ENCODE results near the gene SMIM1.

The SMIM1 gene

GRCh38 chr1:3738943-3739342 lies 33.6 kb upstream of the SMIM1 start:
- DNase-seq = no peak

GRCh38 chr1:3740042-3740441 lies 32.5 kb upstream of the SMIM1 start:
- DNase-seq = no peak

DNA sequence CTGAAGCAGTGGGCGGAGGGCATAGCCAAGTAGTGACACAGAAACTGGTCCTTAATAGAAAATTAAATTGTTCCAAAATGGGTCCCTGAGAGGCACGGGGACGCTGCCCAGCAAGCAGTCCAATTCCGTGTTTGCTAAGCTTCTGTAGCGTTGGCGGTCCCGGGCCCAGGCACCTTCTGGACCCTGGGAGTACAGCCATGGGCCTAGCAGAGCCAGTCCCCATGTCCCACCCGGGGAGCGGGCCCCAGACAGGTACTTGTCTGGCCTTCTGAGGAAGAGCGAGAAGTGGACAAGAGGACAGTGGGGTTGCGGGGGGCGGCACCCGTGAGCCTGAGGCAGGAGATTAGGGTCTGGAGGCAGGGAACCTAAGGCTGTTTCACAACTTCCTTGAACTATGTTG lies 31.8 kb upstream of the SMIM1 start:
- no peak for DNase-seq

- DNase-seq = no peak
Observed at GRCh38 chr1:3741566-3742438, 30.7 kb upstream of the SMIM1 start.

DNA sequence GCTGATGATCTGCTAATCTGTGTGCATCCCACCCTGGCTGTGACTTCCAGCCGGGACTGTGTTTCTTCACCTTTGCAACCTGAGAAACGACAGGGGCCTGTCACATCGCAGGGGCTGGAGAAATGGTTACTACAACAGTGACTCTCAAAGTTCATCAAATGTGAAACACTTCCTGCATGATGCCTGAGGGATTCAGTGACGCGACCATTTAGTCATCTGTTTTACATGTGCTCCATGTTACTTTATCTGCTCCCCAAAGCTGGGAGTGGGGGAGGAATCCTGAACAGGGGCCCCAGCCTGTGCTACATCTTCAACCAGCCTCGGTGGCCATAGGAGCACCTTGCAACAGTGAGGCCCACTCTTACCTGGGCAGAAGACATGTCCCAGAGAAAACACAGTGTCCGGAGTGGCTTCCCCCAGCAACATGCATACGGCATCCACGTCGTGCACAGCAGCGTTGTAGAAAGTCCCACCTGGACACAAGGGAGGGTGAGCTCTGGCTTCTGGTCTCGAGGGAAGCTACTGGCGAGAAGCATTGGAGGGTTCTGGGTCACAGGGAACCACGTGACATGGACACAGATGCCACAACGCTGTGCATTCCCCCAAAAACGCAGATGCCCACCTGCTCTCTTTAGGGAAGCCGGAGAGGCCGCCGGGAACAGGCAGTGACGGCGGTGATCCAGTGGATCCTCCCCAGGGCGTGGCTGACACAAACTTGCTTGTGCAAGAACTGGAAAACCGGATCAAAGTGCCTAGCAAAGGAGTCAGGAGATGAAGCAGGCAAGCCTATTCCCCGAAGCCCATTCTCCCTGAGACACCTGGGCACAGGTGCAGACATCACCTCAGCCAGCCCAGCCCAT lies 29.9 kb upstream of the SMIM1 start:
- no peak for DNase-seq

DNA sequence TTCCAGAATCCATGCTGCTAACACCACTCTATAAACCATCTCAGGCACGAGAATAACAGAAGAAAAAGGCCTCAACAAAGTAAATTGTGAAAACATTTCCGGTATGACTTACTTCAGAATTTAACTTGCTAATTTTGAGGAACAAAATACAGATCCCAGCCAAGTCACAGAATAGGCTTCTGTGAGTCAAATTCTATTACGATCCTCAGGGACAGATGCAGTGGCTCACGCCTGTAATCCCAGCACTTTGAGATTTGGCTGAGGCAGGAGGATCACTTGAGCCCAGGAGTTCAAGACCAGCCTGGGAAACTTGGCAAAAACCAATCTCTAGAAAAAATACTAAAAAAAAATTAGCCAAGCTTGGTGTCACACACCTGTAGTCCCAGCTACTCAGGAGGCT lies 29.1 kb upstream of the SMIM1 start:
- no peak for DNase-seq

DNA sequence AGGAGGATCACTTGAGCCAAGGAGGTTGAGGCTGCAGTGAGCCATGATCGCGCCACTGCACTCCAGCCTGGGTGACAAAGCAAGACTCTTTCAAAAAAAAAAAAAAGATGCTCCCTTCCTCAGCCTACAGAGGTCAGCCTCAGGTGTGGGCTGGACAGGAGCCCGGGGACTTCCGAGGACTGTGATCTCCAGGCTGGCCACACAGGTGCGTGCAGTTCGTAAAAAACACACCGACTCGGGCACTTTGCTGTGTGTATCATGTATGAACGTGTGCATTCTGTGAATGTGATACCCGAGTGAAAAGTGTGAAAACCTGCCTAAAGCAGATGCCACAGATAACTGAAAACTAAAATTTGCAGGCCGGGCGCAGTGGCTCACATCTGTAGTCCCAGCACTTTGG lies 28.7 kb upstream of the SMIM1 start:
- no peak for DNase-seq

- DNase-seq = no peak
Observed at GRCh38 chr1:3744646-3745045, 27.9 kb upstream of the SMIM1 start.

- DNase-seq = no peak
Observed at GRCh38 chr1:3745071-3745470, 27.5 kb upstream of the SMIM1 start.

- no peak for DNase-seq
Observed at GRCh38 chr1:3745590-3746381, 26.8 kb upstream of the SMIM1 start.

- DNase-seq = no peak
Observed at GRCh38 chr1:3746389-3746829, 26.1 kb upstream of the SMIM1 start.

GRCh38 chr1:3746830-3747521 lies 25.6 kb upstream of the SMIM1 start:
- peak; percentile 31 for DNase-seq

DNA sequence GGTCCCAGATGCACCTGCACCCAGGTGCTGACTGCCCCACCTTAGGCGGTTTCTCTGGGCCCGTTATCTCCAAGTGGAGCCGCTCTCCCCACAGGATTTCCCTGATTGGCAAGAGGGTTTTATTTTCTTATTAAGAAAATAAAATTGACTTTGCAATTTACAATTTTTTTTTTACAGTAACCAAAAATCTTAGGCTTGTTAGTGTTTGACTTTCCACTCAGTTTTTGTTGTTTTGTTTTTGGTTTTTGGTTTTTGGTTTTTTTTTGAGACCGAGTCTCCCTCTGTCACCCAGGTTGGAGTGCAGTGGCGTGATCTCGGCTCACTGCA lies 25.1 kb upstream of the SMIM1 start:
- no peak for DNase-seq

DNA sequence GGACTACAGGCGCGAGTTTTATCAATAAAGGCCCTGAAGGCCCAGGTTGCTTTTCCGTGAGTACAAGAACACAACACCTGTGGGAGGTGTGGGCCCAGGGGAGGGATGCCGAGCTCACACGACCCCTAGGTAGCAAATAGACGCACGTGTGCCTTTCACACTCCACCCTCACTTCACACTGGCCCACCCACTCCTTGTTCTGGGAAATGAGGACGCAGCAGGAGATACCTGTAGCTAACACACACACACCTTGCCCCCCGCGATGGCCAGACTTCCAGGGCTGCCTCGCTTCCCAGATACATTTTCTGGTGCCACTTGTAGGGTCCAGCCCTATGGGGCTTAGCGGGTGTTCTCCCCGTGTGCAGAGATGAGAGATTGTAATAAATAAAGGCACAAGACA lies 24.6 kb upstream of the SMIM1 start:
- DNase-seq = no peak

DNA sequence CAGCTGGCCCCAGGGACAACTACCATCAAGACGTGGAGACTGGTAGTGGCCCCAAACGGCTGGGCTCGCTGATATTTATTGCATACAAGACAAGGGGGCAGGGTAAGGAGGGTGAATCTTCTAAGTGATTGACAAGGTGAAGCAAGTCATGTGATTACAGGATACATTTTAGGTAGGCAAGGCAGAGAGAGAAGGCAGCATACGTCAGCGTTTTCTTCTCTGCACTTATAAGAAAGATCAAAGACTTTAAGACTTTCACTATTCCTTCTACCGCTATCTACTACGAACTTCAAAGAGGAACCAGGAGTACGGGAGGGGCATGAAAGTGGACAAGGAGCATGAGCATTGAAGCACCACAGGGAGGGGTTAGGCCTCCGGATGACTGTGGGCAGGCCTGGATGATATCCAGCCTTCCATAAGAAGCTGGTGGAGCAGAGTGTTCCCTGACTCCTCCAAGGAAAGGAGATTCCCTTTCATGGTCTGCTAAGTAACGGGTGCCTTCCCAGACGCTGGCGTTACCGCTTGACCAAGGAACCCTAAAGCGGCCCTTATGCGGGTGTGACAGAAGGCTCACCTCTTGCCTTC lies 24.1 kb upstream of the SMIM1 start:
- DNase-seq = peak; percentile 21

DNA sequence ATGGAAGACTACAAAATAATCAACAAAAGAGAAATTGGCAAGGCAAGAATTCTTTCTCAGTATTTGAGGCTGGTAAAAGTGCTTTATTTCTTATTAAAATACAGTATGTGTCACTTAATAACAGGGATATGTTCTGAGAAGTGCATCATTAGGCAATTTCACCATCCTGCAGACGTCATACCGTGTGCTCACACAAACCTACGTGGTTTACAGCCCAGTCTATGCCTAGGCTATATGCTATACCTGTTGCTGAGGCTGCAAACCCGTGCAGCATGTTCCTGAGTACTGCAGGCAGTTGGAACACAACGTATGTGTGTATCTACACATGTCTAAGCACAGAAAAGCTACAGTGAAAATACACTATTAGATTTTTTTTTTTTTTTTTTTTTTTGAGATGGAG lies 23.0 kb upstream of the SMIM1 start:
- DNase-seq = no peak

- no peak for DNase-seq
Observed at GRCh38 chr1:3750741-3751140, 21.8 kb upstream of the SMIM1 start.

- DNase-seq = no peak
Observed at GRCh38 chr1:3752400-3752945, 20.1 kb upstream of the SMIM1 start, which contains the start of gene CCDC27. CCDC27 (plus strand) TSS chr1:3752450; CDS start chr1:3752482, 32 bp downstream.

- DNase-seq = no peak
Observed at GRCh38 chr1:3753656-3754454, 18.7 kb upstream of the SMIM1 start.

GRCh38 chr1:3756394-3756793 lies 16.2 kb upstream of the SMIM1 start:
- DNase-seq = no peak

DNA sequence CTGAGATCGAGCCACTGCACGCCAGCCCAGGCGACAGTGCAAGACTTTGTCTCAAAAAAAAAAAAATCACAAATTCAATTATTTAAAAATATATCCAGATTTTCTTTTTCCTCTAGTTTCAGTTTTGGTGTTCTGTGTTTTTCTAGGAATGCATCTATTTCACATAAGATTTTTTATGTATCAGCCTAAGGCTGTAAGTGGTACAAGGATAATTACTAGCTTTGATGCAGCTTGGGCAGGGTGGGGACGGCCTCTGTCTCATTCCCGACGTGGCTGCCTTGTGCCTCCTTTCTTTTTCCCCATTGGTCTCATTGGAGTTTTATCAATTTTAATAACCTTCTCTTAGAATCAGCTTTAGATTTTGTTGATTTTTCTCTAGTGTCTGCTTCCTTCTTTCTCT lies 13.4 kb upstream of the SMIM1 start:
- no peak for DNase-seq
